ENCODE results near the gene RAP1GDS1. TPM values are rescaled to one million over a fixed set of nuclear protein-coding genes. Genes with fewer than 3 reads are reported as not detected.

The RAP1GDS1 gene
- total and polyA plus RNA-seq, 2 of the 13 experiments (the other 11 are each of a cell fraction or from before 2014, with no cell fraction given), result 19.3 to 42.5 TPM

- intact Hi-C loops (cut with micrococcal nuclease; ENCODE audit: unreplicated experiment) (no loop called here), in situ Hi-C loops (cut with HindIII; ENCODE audit: extremely low pct_ligation_motif_present, low pct_unique_long_range_greater_than_20kb) (no loop called here)
- FAIRE-seq, result no peak
- Histone ChIP-seq H3K27ac (ENCODE audit: extremely low read length, insufficient read depth, low read length) (no peak overlapping the region), H2AFZ (ENCODE audit: low read length) (no peak overlapping the region), H3K4me1 (ENCODE audit: insufficient read depth, low read length) (no peaks in the 10 kb centered on the region), H3K36me3 (replicated peaks in 1 of 2; ENCODE audit: control insufficient read depth in 1 of 2, insufficient read depth in 2 of 2, low read length in 2 of 2) (peaks cover 1 to 12% of the 10 kb centered on the region in 2 experiments; a peak in 2 of 5 replicates), H3K79me2 (ENCODE audit: insufficient read depth, low read length) (no peaks in the 10 kb centered on the region), H3K4me2 (ENCODE audit: low read depth, low read length) (no peak overlapping the region), H4K20me1 (ENCODE audit: insufficient read depth, low read length) (no peaks in the 10 kb centered on the region), H3K27me3 (ENCODE audit: control insufficient read depth in 1 of 2, insufficient read depth in 2 of 2, low read length in 2 of 2) (no peaks in the 10 kb centered on the region), H3K9ac (ENCODE audit: insufficient read depth, low read depth, low read length) (no peak overlapping the region), H3K4me3 (replicated peaks in 1 of 3; ENCODE audit: insufficient read depth in 1 of 3, low read depth in 2 of 3, low read length in 3 of 3) (no peak overlapping the region), H3K9me3 (ENCODE audit: low read length) (no peaks in the 10 kb centered on the region)
- no peak for DNase-seq (ENCODE audit: low spot score)
- no TSS peak for BruUV-seq (replicated peaks)
- TF ChIP-seq PHF5A (CRISPR knock-in tag; IDR thresholded peaks at IDR 0.05; ENCODE audit: low read depth, unreplicated experiment) (no peak), PHF20 (CRISPR knock-in tag; IDR thresholded peaks at IDR 0.05) (no peak), KLF11 (CRISPR knock-in tag; IDR thresholded peaks at IDR 0.05) (no peak), EEA1 (CRISPR knock-in tag; IDR thresholded peaks at IDR 0.05; ENCODE audit: borderline replicate concordance) (no peak), PLRG1 (conservative IDR thresholded peaks at IDR 0.05) (no peak), ISL2 (CRISPR knock-in tag; IDR thresholded peaks at IDR 0.05) (no peak), MXD4 (CRISPR knock-in tag; IDR thresholded peaks at IDR 0.05) (no peak), HDAC2 (CRISPR knock-in tag; IDR thresholded peaks at IDR 0.05) (no peak), ZNF512B (CRISPR knock-in tag; IDR thresholded peaks at IDR 0.05; ENCODE audit: borderline replicate concordance) (no peak), SMAD9 (CRISPR knock-in tag; IDR thresholded peaks at IDR 0.05) (no peak), ZNF577 (CRISPR knock-in tag; IDR thresholded peaks at IDR 0.05; ENCODE audit: borderline replicate concordance, low read depth) (no peak)
- ChIA-PET CTCF (ENCODE audit: low intra/inter-chr PET ratio, low total read pairs) (no interaction called here), POLR2A (no interaction called here)
- ATAC-seq, result no peak
- WGBS (ENCODE audit: low lambda C conversion rate), result 91% methylated on average over 10 of the region's 10 CpGs
Observed at GRCh38 chr4:98446499-98447375, 185.6 kb downstream of the RAP1GDS1 start.

Measured in HepG2 (cell line).